ENCODE data around the gene YWHAB. TPM values are rescaled to one million over a fixed set of nuclear protein-coding genes. Genes with fewer than 3 reads are reported as not detected.
"Not testable (repeated sequence)": the region's sequence is repeated elsewhere in the genome, so short reads cannot be mapped to it uniquely, and the experiment has no call there.

Gene YWHAB
- total RNA-seq, 1 donor from 2014 or later: 205 TPM

DNA sequence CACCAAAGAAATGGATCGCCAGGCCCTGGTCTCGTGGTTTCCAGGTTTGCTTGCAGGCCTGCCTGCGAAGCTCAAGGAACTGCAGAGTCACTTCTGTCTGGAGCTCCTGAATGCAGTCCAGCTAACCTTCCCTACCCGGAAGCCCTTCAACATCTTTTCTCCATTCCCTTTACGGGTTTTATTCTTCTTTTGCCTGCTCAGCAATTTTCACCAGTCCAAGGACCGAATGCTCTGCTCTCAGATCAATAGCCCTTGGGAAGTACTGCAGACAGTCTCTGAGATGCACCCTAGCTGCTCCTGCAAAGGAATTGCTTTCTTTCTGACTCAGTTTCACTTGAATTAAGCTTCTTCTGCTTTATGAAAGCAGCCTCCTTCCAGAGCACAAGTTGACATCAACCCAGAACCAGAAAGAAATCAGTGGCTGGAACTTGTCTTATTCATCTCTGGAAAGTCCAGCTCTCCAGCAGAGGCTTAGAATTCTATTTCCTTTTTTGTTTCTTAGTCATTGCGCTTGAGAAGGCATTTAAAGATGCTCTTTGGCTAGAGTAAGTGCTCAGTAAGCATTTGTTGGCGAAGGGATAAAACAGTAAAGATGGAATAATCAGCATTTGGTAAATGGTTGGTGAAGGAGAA is 18.7 kb upstream of the YWHAB start:
- Mint-ChIP-seq H3K27me3 (ENCODE audit: unreplicated experiment) (peaks cover 27% of the 10 kb centered on the region), H3K4me3 (ENCODE audit: unreplicated experiment) (no peak overlapping the region), H3K9me3 (ENCODE audit: unreplicated experiment) (no peaks in the 10 kb centered on the region), H3K36me3 (ENCODE audit: unreplicated experiment) (no peaks in the 10 kb centered on the region), H3K27ac (ENCODE audit: unreplicated experiment) (no peak overlapping the region), H3K4me1 (ENCODE audit: unreplicated experiment) (peaks cover 19% of the 10 kb centered on the region)
- DNase-seq (ENCODE audit: extremely low spot score, unreplicated experiment): peak; percentile 46
- TF ChIP-seq, protein P1, sequence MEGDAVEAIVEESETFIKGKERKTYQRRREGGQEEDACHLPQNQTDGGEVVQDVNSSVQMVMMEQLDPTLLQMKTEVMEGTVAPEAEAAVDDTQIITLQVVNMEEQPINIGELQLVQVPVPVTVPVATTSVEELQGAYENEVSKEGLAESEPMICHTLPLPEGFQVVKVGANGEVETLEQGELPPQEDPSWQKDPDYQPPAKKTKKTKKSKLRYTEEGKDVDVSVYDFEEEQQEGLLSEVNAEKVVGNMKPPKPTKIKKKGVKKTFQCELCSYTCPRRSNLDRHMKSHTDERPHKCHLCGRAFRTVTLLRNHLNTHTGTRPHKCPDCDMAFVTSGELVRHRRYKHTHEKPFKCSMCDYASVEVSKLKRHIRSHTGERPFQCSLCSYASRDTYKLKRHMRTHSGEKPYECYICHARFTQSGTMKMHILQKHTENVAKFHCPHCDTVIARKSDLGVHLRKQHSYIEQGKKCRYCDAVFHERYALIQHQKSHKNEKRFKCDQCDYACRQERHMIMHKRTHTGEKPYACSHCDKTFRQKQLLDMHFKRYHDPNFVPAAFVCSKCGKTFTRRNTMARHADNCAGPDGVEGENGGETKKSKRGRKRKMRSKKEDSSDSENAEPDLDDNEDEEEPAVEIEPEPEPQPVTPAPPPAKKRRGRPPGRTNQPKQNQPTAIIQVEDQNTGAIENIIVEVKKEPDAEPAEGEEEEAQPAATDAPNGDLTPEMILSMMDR (IDR thresholded peaks at IDR 0.05): no peak

DNA sequence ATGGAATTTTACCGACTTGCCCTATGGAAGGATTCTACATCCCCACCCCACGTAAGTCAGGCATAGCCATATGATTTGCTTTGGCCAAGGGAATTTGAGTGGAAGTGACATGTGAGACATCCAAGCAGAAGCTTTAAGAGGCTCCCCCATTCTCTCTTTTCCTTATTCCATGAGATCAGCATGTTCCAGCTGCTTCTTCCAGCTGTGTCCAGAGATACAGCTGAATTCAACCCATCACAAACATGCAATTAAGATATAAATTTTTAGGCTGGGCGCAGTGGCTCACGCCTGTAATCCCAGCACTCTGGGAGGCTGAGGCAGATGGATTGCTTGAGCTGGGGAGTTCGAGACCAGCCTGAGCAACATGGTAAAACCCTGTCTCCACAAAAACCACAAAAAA is 16.0 kb upstream of the YWHAB start:
- Mint-ChIP-seq H3K9me3 (ENCODE audit: unreplicated experiment) (no peaks in the 10 kb centered on the region), H3K4me1 (ENCODE audit: unreplicated experiment) (peaks cover 8% of the 10 kb centered on the region), H3K36me3 (ENCODE audit: unreplicated experiment) (no peaks in the 10 kb centered on the region), H3K27ac (ENCODE audit: unreplicated experiment) (no peak overlapping the region), H3K4me3 (ENCODE audit: unreplicated experiment) (no peak overlapping the region), H3K27me3 (ENCODE audit: unreplicated experiment) (peaks cover 30% of the 10 kb centered on the region)
- TF ChIP-seq, protein P1 (IDR thresholded peaks at IDR 0.05): no peak
- DNase-seq (ENCODE audit: extremely low spot score, unreplicated experiment): no peak

DNA sequence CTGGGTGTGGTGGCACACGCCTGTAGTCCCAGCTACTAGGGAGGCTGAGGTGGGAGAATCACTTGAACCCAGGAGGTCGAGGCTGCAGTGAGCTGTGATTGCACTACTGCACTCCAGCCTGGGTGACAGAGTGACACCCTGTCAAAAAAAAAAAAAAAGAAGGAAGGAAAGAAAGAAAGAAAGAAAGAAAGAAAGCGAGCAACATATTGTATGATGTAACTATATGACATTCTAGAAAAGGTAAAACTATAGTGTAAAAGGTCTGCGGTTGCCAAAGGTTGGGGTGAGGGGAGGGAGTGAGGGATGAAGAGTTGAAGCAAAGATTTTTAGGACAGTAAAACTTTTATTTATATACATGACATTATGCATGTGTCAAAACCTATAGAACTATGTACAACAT is 3.1 kb upstream of the YWHAB start:
- Mint-ChIP-seq H3K27me3 (ENCODE audit: unreplicated experiment) (peaks cover 19% of the 10 kb centered on the region), H3K4me1 (ENCODE audit: unreplicated experiment) (peaks cover 19% of the 10 kb centered on the region)
- H3K27ac Mint-ChIP-seq (ENCODE audit: unreplicated experiment); H3K4me3 Mint-ChIP-seq (ENCODE audit: unreplicated experiment); DNase-seq (ENCODE audit: extremely low spot score, unreplicated experiment); H3K9me3 Mint-ChIP-seq (ENCODE audit: unreplicated experiment); H3K36me3 Mint-ChIP-seq (ENCODE audit: unreplicated experiment): not testable (repeated sequence)

DNA sequence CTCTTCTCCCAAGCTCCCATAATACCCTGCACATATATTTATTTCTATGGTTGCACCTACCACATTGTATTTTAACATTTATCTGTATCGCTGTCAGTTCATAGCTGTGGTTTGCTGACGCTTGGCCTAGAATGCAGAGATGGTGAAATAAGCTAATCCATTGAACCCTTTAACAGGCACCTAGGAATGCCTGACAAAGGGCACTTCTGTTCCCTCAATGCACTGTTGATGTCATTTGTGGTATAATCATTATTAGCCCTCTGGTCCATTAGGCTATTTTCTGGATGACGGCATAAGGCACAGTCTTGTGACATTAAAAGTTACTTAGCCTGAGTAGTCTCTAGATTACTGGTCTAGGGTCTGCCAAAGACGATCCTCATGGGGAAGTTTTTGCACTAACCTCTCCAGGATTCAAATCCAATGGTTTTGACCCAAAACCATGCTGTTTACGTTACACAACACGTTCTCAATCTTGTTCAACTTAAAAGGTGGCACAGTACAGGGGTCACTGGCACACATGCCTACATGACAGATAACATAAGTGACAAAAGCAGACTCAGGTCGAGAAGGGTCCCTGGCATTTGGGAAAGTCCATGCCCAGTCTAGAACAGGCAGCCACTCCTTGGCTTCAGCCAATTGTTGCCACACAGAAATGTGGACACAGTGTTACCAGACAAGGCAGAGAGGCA is 2.1 kb upstream of the YWHAB start:
- Mint-ChIP-seq H3K4me3 (ENCODE audit: unreplicated experiment) (no peak overlapping the region), H3K9me3 (ENCODE audit: unreplicated experiment) (no peaks in the 10 kb centered on the region), H3K27ac (ENCODE audit: unreplicated experiment) (no peak overlapping the region)

DNA sequence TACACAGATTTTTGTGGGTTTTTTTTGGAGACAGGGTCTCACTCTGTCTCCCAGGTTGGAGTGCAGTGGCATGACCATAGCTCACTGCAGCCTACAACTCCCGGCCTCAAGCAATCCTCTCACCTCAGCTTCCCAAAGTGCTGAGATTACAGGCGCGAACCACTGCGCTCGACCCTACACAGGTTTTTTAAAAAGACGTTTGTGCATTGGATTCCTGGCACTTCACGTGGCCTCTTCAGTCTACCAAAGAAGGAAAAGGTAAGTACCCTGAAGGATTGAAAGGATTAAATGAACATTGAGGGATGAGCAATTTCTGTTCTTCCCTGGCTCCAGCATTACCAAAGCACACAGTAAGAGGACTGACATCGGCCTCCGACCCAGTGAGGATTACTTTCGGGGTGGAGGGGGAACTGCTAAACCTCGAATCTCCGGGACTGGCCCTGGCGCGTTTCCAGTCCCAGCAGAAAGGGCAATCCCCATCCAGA is 556 bp upstream of the YWHAB start:
- Mint-ChIP-seq H3K9me3 (ENCODE audit: unreplicated experiment) (no peaks in the 10 kb centered on the region), H3K4me3 (ENCODE audit: unreplicated experiment) (peak overlapping the region; percentile 85), H3K27me3 (ENCODE audit: unreplicated experiment) (no peaks in the 10 kb centered on the region), H3K4me1 (ENCODE audit: unreplicated experiment) (peaks cover 44% of the 10 kb centered on the region), H3K36me3 (ENCODE audit: unreplicated experiment) (no peaks in the 10 kb centered on the region), H3K27ac (ENCODE audit: unreplicated experiment) (peak overlapping the region; percentile 79)
- TF ChIP-seq, protein P1 (IDR thresholded peaks at IDR 0.05): no peak
- no peak for DNase-seq (ENCODE audit: extremely low spot score, unreplicated experiment)

More for the DNA sequence above, 2.1 kb upstream of the YWHAB start:
- TF ChIP-seq, protein P1 (IDR thresholded peaks at IDR 0.05): no peak
- peaks cover 28% of the 10 kb centered on the region for H3K4me1 Mint-ChIP-seq (ENCODE audit: unreplicated experiment)
- no peak for DNase-seq (ENCODE audit: extremely low spot score, unreplicated experiment)
- H3K36me3 Mint-ChIP-seq (ENCODE audit: unreplicated experiment): no peaks in the 10 kb centered on the region
- peaks cover 11% of the 10 kb centered on the region for H3K27me3 Mint-ChIP-seq (ENCODE audit: unreplicated experiment)
